OCI-LY3 (cell line): ENCODE measurements around the gene FITM1.

Experiments used
- H2AFZ ChIP-seq: fragments of 200-600, 300-600 bp; shearing (Covaris generic); 2 replicates; pipeline ENCODE4 v1.6.0; 2014; ENCODE audit warnings: antibody characterized with exemption, low read depth, low read length
- H3K27ac ChIP-seq: fragments of 200-600, 300-600 bp; sonication (generic); 2 replicates; pipeline ENCODE4 v1.5.1; 2014; ENCODE audit warnings: mild to moderate bottlenecking, low read length, moderate library complexity, mixed read lengths
- H3K27me3 ChIP-seq: fragments of 200-600, 300-600 bp; sonication (generic); 2 replicates; pipeline ENCODE4 v1.6.1; 2014; ENCODE audit warnings: low read depth, low read length, mixed read lengths
- H3K36me3 ChIP-seq: fragments of 200-600, 300-600 bp; sonication (generic); replicated peaks from 2 replicates; pipeline ENCODE3; 2014; ENCODE audit warnings: low read depth, low read length, mixed read lengths
- H3K4me1 ChIP-seq: fragments of 300-600, 200-600 bp; sonication (generic); 2 replicates; pipeline ENCODE4 v1.6.1; 2014; ENCODE audit warnings: low read length, mixed read lengths
- H3K4me2 ChIP-seq: fragments of 200-600, 300-600 bp; sonication (generic); 2 replicates; pipeline ENCODE4 v1.6.1; 2014; ENCODE audit warnings: low read length, mixed read lengths
- H3K4me3 ChIP-seq: fragments of 300-600, 200-600 bp; sonication (generic); 2 replicates; pipeline ENCODE4 v1.5.1; 2014; ENCODE audit warnings: antibody characterized with exemption, mild to moderate bottlenecking, low read length, moderate library complexity
- H3K79me2 ChIP-seq: fragments of 300-600, 200-600 bp; shearing (Covaris generic); 2 replicates; pipeline ENCODE4 v1.6.1; 2014; ENCODE audit warnings: mild to moderate bottlenecking, low read length, mixed read lengths
- H3K9ac ChIP-seq: fragments of 300-600, 200-600 bp; shearing (Covaris generic); 2 replicates; pipeline ENCODE4 v1.6.0; 2014; ENCODE audit warnings: mild to moderate bottlenecking, low read length, moderate library complexity
- H3K9me3 ChIP-seq: fragments of 200-600, 300-600 bp; shearing (Covaris generic); 2 replicates; pipeline ENCODE4 v1.6.1; 2014; ENCODE audit warnings: low read length, mixed read lengths; ENCODE audit not compliant: insufficient read depth
- H4K20me1 ChIP-seq: fragments of 200-600, 300-600 bp; sonication (generic); 2 replicates; pipeline ENCODE4 v1.6.1; 2016; ENCODE audit warnings: low read length, mixed read lengths; ENCODE audit not compliant: insufficient read depth
- CTCF ChIP-seq: fragments of 200-600, 300-600 bp; sonication (generic); IDR thresholded peaks from 2 replicates; pipeline ENCODE4 v1.5.1; 2014; ENCODE audit warnings: antibody characterized with exemption, low read length, low read depth
- EZH2phosphoT487 ChIP-seq: fragments of 200-600 bp; shearing (Covaris generic); IDR thresholded peaks from 2 replicates; pipeline ENCODE4 v1.6.1; 2018; ENCODE audit warnings: antibody characterized with exemption, mixed run types, low read depth

The FITM1 gene

GRCh38 chr14:24130717-24131548 lies 474 bp downstream of the FITM1 start:
- H3K4me3 ChIP-seq, result no peak overlapping the region; the same call in 1 of the 2 replicates
- peak overlapping the region; percentile 50 for H3K27ac ChIP-seq
- peak overlapping the region; percentile 33; the same call in 1 of the 2 replicates for H3K9ac ChIP-seq
- no peaks in the 10 kb centered on the region for H3K36me3 ChIP-seq
- H3K27me3 ChIP-seq, result no peaks in the 10 kb centered on the region
- H3K79me2 ChIP-seq, result no peaks in the 10 kb centered on the region; the same call in 1 of the 2 replicates
- peak overlapping the region; percentile 44 for H3K4me2 ChIP-seq
- TF ChIP-seq CTCF (no peak), EZH2phosphoT487 (no peak)
- H3K9me3 ChIP-seq, result no peaks in the 10 kb centered on the region
- H4K20me1 ChIP-seq, result no peaks in the 10 kb centered on the region
- H3K4me1 ChIP-seq, result peaks cover 19% of the 10 kb centered on the region
- H2AFZ ChIP-seq, result 0 out of 2 replicates have a peak overlapping the region, but pooled peaks have one; percentile 19

- Histone ChIP-seq H3K4me3 (no peak overlapping the region), H3K9me3 (no peaks in the 10 kb centered on the region), H2AFZ (no peak overlapping the region), H3K4me1 (peaks cover 19% of the 10 kb centered on the region), H4K20me1 (no peaks in the 10 kb centered on the region), H3K36me3 (peaks cover 1% of the 10 kb centered on the region), H3K9ac (no peak overlapping the region), H3K79me2 (peaks cover 6% of the 10 kb centered on the region), H3K27ac (no peak overlapping the region), H3K4me2 (no peak overlapping the region), H3K27me3 (no peaks in the 10 kb centered on the region)
- TF ChIP-seq CTCF, result no peak
- TF ChIP-seq EZH2phosphoT487, result no peak
Observed at GRCh38 chr14:24131549-24131966, 1.1 kb downstream of the FITM1 start.

DNA sequence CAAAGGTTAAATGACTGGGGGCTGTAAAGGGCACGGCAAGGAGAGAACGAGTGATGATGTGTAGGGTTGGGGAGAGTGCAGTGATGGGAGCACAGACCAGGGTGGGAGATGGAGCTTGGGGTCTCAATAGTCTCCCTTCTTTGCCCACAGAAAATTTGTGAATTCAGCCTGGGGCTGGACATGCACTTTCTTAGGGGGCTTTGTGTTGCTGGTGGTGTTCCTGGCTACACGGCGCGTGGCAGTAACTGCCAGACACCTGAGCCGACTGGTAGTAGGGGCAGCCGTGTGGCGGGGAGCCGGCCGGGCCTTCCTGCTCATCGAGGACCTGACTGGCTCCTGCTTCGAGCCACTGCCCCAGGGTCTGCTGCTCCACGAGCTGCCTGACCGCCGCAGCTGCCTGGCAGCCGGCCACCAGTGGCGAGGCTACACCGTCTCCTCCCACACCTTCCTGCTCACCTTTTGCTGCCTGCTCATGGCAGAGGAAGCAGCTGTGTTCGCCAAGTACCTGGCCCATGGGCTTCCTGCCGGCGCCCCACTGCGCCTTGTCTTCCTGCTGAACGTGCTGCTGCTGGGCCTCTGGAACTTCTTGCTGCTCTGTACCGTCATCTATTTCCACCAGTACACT lies 1.7 kb downstream of the FITM1 start:
- H3K27me3 ChIP-seq, result no peaks in the 10 kb centered on the region
- H3K9ac ChIP-seq, result no peak overlapping the region
- peaks cover 23% of the 10 kb centered on the region for H3K4me1 ChIP-seq
- no peaks in the 10 kb centered on the region for H4K20me1 ChIP-seq
- no peaks in the 10 kb centered on the region for H3K9me3 ChIP-seq
- no peak overlapping the region for H3K27ac ChIP-seq
- H3K4me3 ChIP-seq, result no peak overlapping the region
- peaks cover 12% of the 10 kb centered on the region for H3K79me2 ChIP-seq
- TF ChIP-seq EZH2phosphoT487 (no peak), CTCF (no peak)
- no peak overlapping the region for H3K4me2 ChIP-seq
- peaks cover 3% of the 10 kb centered on the region for H3K36me3 ChIP-seq
- no peak overlapping the region for H2AFZ ChIP-seq

- no peak for TF ChIP-seq EZH2phosphoT487
- H3K4me2 ChIP-seq, result no peak overlapping the region
- H3K79me2 ChIP-seq, result peaks cover 20% of the 10 kb centered on the region
- no peak overlapping the region for H3K4me3 ChIP-seq
- H3K9ac ChIP-seq, result no peak overlapping the region
- no peak overlapping the region for H3K27ac ChIP-seq
- H3K4me1 ChIP-seq, result peaks cover 28% of the 10 kb centered on the region
- H4K20me1 ChIP-seq, result no peaks in the 10 kb centered on the region
- peaks cover 10% of the 10 kb centered on the region for H3K36me3 ChIP-seq
- H2AFZ ChIP-seq, result no peak overlapping the region
- no peaks in the 10 kb centered on the region for H3K27me3 ChIP-seq
- no peaks in the 10 kb centered on the region for H3K9me3 ChIP-seq
Observed at GRCh38 chr14:24132976-24133375, 2.5 kb downstream of the FITM1 start.
